Nephron (organoid): Measurements from ENCODE around the gene PDE6D.

Source experiments
- H3K27ac Mint-ChIP-seq, 3 experiments: 2 replicates each; pipeline ENCODE4 v1.8.0; 2020; ENCODE audit warnings: mixed read lengths in 3 of 3, mild to moderate bottlenecking in 2 of 3, moderate library complexity in 1 of 3
- H3K27me3 Mint-ChIP-seq: 2 replicates; pipeline ENCODE4 v1.8.0; 2021; ENCODE audit warnings: low read depth, mild to moderate bottlenecking, moderate library complexity, mixed read lengths
- H3K36me3 Mint-ChIP-seq: 2 replicates; pipeline ENCODE4 v1.8.0; 2020; ENCODE audit warnings: low read depth, mixed read lengths
- H3K4me1 Mint-ChIP-seq: 2 replicates; pipeline ENCODE4 v1.8.0; 2020; ENCODE audit warnings: mixed read lengths
- H3K4me3 Mint-ChIP-seq, 3 experiments: 2 replicates each; pipeline ENCODE4 v1.8.0; 2020; ENCODE audit warnings: mild to moderate bottlenecking in 3 of 3, mixed read lengths in 3 of 3, moderate library complexity in 2 of 3
- H3K9me3 Mint-ChIP-seq: 2 replicates; pipeline ENCODE4 v1.8.0; 2020; ENCODE audit warnings: mixed read lengths
- TF ChIP-seq, protein P1 (sequence below), 3 experiments: fragments of 200-600 bp; sonication (generic); IDR thresholded peaks; one replicate each; pipeline ENCODE4 v1.5.0; 2021; ENCODE audit warnings: antibody characterized with exemption in 3 of 3; ENCODE audit not compliant: unreplicated experiment in 3 of 3

The PDE6D gene

DNA sequence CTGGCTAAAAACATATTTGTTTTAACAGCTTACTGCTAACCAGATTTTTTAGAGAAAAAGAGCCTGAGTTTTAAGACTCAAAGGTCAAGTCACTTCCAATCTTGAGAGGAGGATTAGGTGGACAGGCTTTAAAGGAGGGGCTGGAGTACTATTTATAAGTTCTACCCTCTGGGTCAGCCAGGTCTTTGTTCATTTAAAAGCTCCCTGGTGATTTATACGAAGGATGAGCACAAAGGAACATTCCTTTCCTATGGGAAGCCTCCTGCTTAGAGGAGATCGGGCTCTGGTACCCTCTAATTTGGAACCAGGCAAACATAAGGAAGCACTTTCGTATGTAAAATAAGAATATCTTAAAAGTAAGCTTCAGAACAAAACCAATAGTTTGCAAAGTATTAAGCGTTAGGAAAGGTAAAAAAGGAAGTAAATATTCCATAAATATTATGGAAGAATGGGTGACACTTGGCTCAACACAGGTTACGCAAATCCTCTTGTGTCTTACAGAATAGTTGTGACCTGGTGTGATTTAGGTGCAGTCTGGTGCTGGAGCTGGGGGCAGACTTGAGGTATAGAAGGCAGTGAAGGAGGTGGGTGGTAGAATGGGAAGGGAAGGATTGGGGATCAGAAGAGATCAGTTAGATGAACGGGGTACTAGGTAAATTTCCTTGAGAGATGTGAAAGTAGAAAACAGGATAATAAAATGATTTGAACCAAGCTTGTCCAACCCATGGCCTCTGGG lies 35.6 kb downstream of the PDE6D start:
- Mint-ChIP-seq H3K36me3 (no peaks in the 10 kb centered on the region), H3K27ac (no peak overlapping the region), H3K4me1 (no peaks in the 10 kb centered on the region)

DNA sequence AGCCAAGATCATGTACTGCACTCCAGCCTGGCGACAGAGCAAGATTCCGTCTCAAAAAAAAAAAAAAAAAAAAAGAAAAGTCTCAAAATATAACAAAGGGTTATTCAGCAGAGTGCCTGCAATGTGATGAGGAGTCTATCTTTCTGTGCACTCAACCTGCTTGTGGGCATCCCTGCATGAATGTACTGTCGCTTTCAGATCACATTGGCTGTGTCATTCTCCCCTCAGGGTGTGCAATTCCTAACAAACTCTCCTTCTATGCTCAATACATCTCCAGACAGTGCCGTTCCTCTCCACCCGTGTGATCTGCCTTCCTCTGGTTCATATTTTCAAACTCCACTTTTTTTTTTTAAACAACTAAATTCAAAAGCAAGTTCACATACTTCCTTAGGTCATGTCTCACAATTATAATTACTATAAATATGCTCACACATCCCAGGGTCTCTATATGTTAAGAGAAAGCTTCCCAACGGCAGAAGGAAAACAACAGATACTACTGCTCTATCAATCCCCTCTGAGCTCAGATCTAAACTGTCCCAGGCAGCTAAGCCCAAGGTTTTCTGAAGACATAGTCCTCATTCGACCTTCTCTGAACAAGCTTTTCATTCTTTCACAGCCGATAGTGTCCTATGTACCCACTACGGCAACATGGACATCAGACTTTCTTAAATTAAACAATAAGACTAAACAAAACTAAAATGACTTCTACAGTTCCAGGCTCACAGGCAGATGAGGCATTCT lies 37.5 kb downstream of the PDE6D start:
- TF ChIP-seq, protein P1, sequence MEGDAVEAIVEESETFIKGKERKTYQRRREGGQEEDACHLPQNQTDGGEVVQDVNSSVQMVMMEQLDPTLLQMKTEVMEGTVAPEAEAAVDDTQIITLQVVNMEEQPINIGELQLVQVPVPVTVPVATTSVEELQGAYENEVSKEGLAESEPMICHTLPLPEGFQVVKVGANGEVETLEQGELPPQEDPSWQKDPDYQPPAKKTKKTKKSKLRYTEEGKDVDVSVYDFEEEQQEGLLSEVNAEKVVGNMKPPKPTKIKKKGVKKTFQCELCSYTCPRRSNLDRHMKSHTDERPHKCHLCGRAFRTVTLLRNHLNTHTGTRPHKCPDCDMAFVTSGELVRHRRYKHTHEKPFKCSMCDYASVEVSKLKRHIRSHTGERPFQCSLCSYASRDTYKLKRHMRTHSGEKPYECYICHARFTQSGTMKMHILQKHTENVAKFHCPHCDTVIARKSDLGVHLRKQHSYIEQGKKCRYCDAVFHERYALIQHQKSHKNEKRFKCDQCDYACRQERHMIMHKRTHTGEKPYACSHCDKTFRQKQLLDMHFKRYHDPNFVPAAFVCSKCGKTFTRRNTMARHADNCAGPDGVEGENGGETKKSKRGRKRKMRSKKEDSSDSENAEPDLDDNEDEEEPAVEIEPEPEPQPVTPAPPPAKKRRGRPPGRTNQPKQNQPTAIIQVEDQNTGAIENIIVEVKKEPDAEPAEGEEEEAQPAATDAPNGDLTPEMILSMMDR (IDR thresholded peaks at IDR 0.05; ENCODE audit: unreplicated experiment in 3 of 3): no peak
- no peaks in the 10 kb centered on the region for H3K27me3 Mint-ChIP-seq
- no peak overlapping the region for H3K4me3 Mint-ChIP-seq
- no peaks in the 10 kb centered on the region for H3K4me1 Mint-ChIP-seq
- H3K9me3 Mint-ChIP-seq: no peaks in the 10 kb centered on the region
- peaks cover 6% of the 10 kb centered on the region for H3K36me3 Mint-ChIP-seq
- no peak overlapping the region for H3K27ac Mint-ChIP-seq

More for the DNA sequence above, 35.6 kb downstream of the PDE6D start:
- TF ChIP-seq, protein P1 (IDR thresholded peaks at IDR 0.05; ENCODE audit: unreplicated experiment in 3 of 3): no peak
- no peaks in the 10 kb centered on the region for H3K27me3 Mint-ChIP-seq
- no peaks in the 10 kb centered on the region for H3K9me3 Mint-ChIP-seq
- no peak overlapping the region for H3K4me3 Mint-ChIP-seq

DNA sequence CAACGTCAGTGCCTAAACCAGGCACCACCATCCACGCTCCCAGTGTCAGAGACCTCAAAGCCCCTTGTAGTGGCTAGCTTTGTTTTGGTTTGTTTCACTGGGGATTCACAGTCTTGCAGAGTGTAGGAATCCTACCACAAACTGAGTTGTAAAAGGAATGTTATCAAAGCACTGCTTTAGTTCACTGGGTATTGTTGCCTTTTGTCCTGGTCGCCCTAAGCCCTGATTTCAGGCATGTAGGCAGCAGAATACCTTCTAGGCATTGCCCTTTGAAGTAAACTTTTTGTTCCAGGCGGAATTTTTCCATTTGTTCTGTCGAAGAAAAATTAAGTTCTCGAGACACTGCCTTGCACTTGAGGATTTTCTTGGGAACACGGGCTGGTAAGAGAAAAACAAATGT lies 43.3 kb downstream of the PDE6D start:
- no peaks in the 10 kb centered on the region for H3K27me3 Mint-ChIP-seq
- H3K4me3 Mint-ChIP-seq: no peak overlapping the region
- peaks cover 29% of the 10 kb centered on the region for H3K36me3 Mint-ChIP-seq
- TF ChIP-seq, protein P1 (IDR thresholded peaks at IDR 0.05; ENCODE audit: unreplicated experiment in 3 of 3): no peak
- H3K4me1 Mint-ChIP-seq: no peaks in the 10 kb centered on the region
- H3K9me3 Mint-ChIP-seq: no peaks in the 10 kb centered on the region
- no peak overlapping the region for H3K27ac Mint-ChIP-seq

DNA sequence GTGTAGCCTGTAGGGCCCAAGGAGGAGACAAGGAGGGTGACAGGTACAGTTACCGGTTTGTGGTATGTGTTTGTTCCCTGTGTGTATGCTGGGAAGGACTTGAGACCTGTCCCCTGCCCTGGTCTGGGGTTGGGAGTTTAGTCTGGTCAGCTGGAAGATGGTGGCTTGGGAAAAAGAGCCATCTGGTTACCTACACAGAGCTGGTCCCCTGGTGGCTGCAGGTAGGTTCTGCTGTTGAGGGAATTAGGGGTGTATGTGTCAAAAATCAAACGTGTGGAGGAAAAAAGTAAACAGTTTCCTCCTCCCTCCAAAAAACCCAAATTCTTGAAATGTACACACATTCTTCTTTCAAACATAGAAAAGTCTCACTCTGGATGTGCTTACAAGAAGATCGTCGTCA lies 48.5 kb downstream of the PDE6D start:
- Mint-ChIP-seq H3K27me3 (peaks cover 4% of the 10 kb centered on the region), H3K9me3 (no peaks in the 10 kb centered on the region), H3K4me1 (peaks cover 3% of the 10 kb centered on the region), H3K4me3 (no peak overlapping the region), H3K36me3 (peaks cover 34% of the 10 kb centered on the region), H3K27ac (no peak overlapping the region)
- TF ChIP-seq, protein P1 (IDR thresholded peaks at IDR 0.05; ENCODE audit: unreplicated experiment in 3 of 3): no peak

DNA sequence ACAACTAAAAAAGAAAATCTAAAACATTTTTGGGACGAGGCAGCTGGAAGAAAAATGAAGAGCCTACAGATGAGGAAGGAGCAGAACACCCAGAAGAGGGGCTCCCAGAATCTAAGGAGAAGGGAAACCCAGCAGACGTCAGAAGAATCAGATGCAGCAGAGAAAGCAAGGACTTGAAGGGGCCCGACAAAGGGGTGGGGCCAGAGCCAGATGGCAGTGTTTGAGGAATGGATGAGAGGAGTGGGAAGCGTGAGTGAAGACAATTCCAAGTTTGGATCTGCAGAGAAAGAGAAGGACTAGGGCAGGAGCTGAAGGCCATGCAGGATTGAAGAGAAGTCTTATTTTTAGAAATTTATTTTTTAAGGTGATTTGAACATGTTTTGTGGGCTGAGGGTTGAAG lies 53.5 kb downstream of the PDE6D start:
- H3K4me1 Mint-ChIP-seq: peaks cover 7% of the 10 kb centered on the region
- TF ChIP-seq, protein P1 (IDR thresholded peaks at IDR 0.05; ENCODE audit: unreplicated experiment in 3 of 3): no peak
- no peak overlapping the region for H3K27ac Mint-ChIP-seq
- H3K36me3 Mint-ChIP-seq: peaks cover 18% of the 10 kb centered on the region
- H3K4me3 Mint-ChIP-seq: no peak overlapping the region
- no peaks in the 10 kb centered on the region for H3K9me3 Mint-ChIP-seq
- H3K27me3 Mint-ChIP-seq: peaks cover 4% of the 10 kb centered on the region
